IMR-90 (cell line): Measurements from ENCODE around the gene ADAMTS17. TPM values are rescaled to one million over a fixed set of nuclear protein-coding genes. Genes with fewer than 3 reads are reported as not detected.

Experiments used
- ATAC-seq: fragments of 200-7000 bp; cut with Tn5 transposase; 2 replicates; pipeline ENCODE4 v1.9.1; 2020; ENCODE audit warnings: low read depth, mild to moderate bottlenecking, moderate library complexity
- BruUV-seq: library from RNA; stranded (reverse); fragments of 400-500 nt; replicated peaks from 2 replicates; lab custom pipeline; 2021; lab: Mats Ljungman, UMichigan
- CTCF ChIA-PET: fragments of 300-600 bp; formaldehyde crosslinking; extraction: SDS; loops from one replicate; lab custom pipeline; 2021; ENCODE audit warnings: antibody characterized with exemption; lab: Yijun Ruan, JAX
- POLR2A ChIA-PET: fragments of 300-600 bp; sonication (Branson Sonifier 250); formaldehyde crosslinking; loops from one replicate; lab custom pipeline; 2022; ENCODE audit warnings: antibody characterized with exemption; ENCODE audit not compliant: unreplicated experiment; lab: Charles Lee
- DNase-seq: peaks from one replicate; pipeline ENCODE4 v3.0.0; 2013
- H2AFZ ChIP-seq: replicated peaks from 2 replicates; pipeline ENCODE3; 2013; ENCODE audit warnings: low read length, mild to moderate bottlenecking; ENCODE audit not compliant: poor library complexity
- H2AK5ac ChIP-seq: 2 replicates; pipeline ENCODE4 v1.6.1; 2013; ENCODE audit warnings: low read depth, low read length, inconsistent platforms
- H2AK9ac ChIP-seq: replicated peaks from 2 replicates; pipeline ENCODE3; 2013; ENCODE audit warnings: mild to moderate bottlenecking, low read depth, low read length, moderate library complexity; ENCODE audit not compliant: poor library complexity
- H2BK120ac ChIP-seq: 2 replicates; pipeline ENCODE4 v1.6.1; 2013; ENCODE audit warnings: low read depth, low read length, inconsistent platforms
- H2BK15ac ChIP-seq: 3 replicates; pipeline ENCODE4 v1.6.1; 2013; ENCODE audit warnings: low read depth, low read length, inconsistent platforms
- H2BK20ac ChIP-seq: 2 replicates; pipeline ENCODE4 v1.6.1; 2013; ENCODE audit warnings: low read depth, mild to moderate bottlenecking, inconsistent platforms, low read length, moderate library complexity
- H2BK5ac ChIP-seq: 2 replicates; pipeline ENCODE4 v1.6.1; 2013; ENCODE audit warnings: mild to moderate bottlenecking, low read depth, low read length, inconsistent platforms; ENCODE audit not compliant: poor library complexity, severe bottlenecking
- H3K14ac ChIP-seq: replicated peaks from 2 replicates; pipeline ENCODE4 v1.6.1; 2013; ENCODE audit warnings: low read depth, low read length, inconsistent platforms
- H3K18ac ChIP-seq: 2 replicates; pipeline ENCODE4 v1.6.1; 2013; ENCODE audit warnings: low read depth, low read length, control low read depth
- H3K23ac ChIP-seq: 2 replicates; pipeline ENCODE4 v1.6.1; 2013; ENCODE audit warnings: low read depth, low read length, inconsistent platforms
- H3K27ac ChIP-seq: 2 replicates; pipeline ENCODE4 v1.5.1; 2013; ENCODE audit warnings: mild to moderate bottlenecking, control low read depth, low read length; ENCODE audit not compliant: insufficient read depth
- H3K27me3 ChIP-seq: 2 replicates; pipeline ENCODE4 v1.6.1; 2013; ENCODE audit warnings: low read length; ENCODE audit not compliant: control insufficient read depth, insufficient read depth
- H3K36me3 ChIP-seq: 2 replicates; pipeline ENCODE4 v1.6.1; 2013; ENCODE audit warnings: low read length, mixed read lengths; ENCODE audit not compliant: control insufficient read depth, insufficient read depth
- H3K4ac ChIP-seq: 2 replicates; pipeline ENCODE4 v1.6.1; 2013; ENCODE audit warnings: low read depth, low read length, inconsistent platforms
- H3K4me1 ChIP-seq: 2 replicates; pipeline ENCODE4 v1.6.1; 2013; ENCODE audit warnings: low read length, mixed read lengths; ENCODE audit not compliant: control insufficient read depth, insufficient read depth
- H3K4me2 ChIP-seq: 2 replicates; pipeline ENCODE4 v1.6.1; 2013; ENCODE audit warnings: low read depth, mild to moderate bottlenecking, control low read depth, low read length, moderate library complexity
- H3K4me3 ChIP-seq: 2 replicates; pipeline ENCODE4 v1.5.1; 2013; ENCODE audit warnings: low read depth, mild to moderate bottlenecking, control low read depth, low read length, moderate library complexity; ENCODE audit not compliant: insufficient read depth
- H3K56ac ChIP-seq: 2 replicates; pipeline ENCODE4 v1.6.1; 2013; ENCODE audit warnings: low read length, inconsistent platforms; ENCODE audit not compliant: insufficient read depth; ENCODE audit errors: extremely low read depth
- H3K79me1 ChIP-seq, 2 experiments: 2 replicates each; pipeline ENCODE4 v1.6.1; 2013; ENCODE audit warnings: low read length in 2 of 2, inconsistent platforms in 1 of 2, low read depth in 1 of 2
- H3K9ac ChIP-seq: 2 replicates; pipeline ENCODE4 v1.6.1; 2013; ENCODE audit warnings: low read depth, low read length, control low read depth
- H3K9me1 ChIP-seq: 2 replicates; pipeline ENCODE4 v1.6.1; 2013; ENCODE audit warnings: low read length, inconsistent platforms; ENCODE audit not compliant: insufficient read depth
- H3K9me3 ChIP-seq: 2 replicates; pipeline ENCODE4 v1.6.1; 2013; ENCODE audit warnings: low read length; ENCODE audit not compliant: control insufficient read depth, insufficient read depth
- H4K20me1 ChIP-seq: 2 replicates; pipeline ENCODE4 v1.6.1; 2013; ENCODE audit warnings: low read length, inconsistent platforms; ENCODE audit not compliant: insufficient read depth
- H4K5ac ChIP-seq: 2 replicates; pipeline ENCODE4 v1.6.1; 2013; ENCODE audit warnings: mild to moderate bottlenecking, low read depth, low read length, control low read depth
- H4K8ac ChIP-seq, 2 experiments: 2 replicates each; pipeline ENCODE4 v1.6.1; 2013; ENCODE audit warnings: low read depth in 2 of 2, low read length in 2 of 2, control low read depth in 1 of 2, inconsistent platforms in 1 of 2
- H4K91ac ChIP-seq: 2 replicates; pipeline ENCODE4 v1.6.1; 2013; ENCODE audit warnings: low read depth, low read length, inconsistent platforms; ENCODE audit not compliant: insufficient read depth
- FOS ChIP-seq: fragments of 150-350 bp; IDR thresholded peaks from 2 replicates; pipeline ENCODE4 v1.6.1; 2016; ENCODE audit warnings: low read depth, low read length
- WGBS, 2 experiments: methylation state at CpG; one replicate each; pipeline versions ENCODE4 v1.1.5 to v1.1.7; 2013; ENCODE audit warnings: missing lambda C conversion rate in 2 of 2; ENCODE audit not compliant: insufficient read length in 1 of 2; ENCODE audit errors: extremely low coverage in 2 of 2; 5-methylcytosine and 5-hydroxymethylcytosine counted together
- dilution Hi-C: fragments of 300-500 bp; cut with HindIII; formaldehyde crosslinking; loops from one replicate; pipeline ENCODE4 v1.14.3; 2018; ENCODE audit warnings: low sequenced_read_pairs; ENCODE audit not compliant: unreplicated experiment
- in situ Hi-C: fragments of 300-500 bp; cut with MboI; formaldehyde crosslinking; loops from 3 replicates; pipeline ENCODE4 v1.14.3; 2019; ENCODE audit warnings: low sequenced_read_pairs, inconsistent platforms, mixed read lengths
- intact Hi-C: fragments of 100-400 bp; cut with micrococcal nuclease; formaldehyde crosslinking; loops from 2 replicates; pipeline ENCODE4 v1.10.0; 2022
- polyA plus RNA-seq, 3 experiments: library from polyadenylated mRNA; depleted of rRNA; stranded (reverse); fragments of >200 nt; gene quantifications; 2 replicates each; pipeline ENCODE4 v1.2.3, GENCODE V29; 2012; ENCODE audit warnings: low replicate concordance in 1 of 3
- total RNA-seq: library from RNA; depleted of rRNA; stranded (reverse); fragments of >200 nt; gene quantifications from 2 replicates; pipeline ENCODE4 v1.2.3, GENCODE V29; 2012

Gene ADAMTS17
- total and polyA plus RNA-seq, 2 of the 4 experiments (the other 2 are of a cell fraction) = 0.03 TPM; not detected in 1

DNA sequence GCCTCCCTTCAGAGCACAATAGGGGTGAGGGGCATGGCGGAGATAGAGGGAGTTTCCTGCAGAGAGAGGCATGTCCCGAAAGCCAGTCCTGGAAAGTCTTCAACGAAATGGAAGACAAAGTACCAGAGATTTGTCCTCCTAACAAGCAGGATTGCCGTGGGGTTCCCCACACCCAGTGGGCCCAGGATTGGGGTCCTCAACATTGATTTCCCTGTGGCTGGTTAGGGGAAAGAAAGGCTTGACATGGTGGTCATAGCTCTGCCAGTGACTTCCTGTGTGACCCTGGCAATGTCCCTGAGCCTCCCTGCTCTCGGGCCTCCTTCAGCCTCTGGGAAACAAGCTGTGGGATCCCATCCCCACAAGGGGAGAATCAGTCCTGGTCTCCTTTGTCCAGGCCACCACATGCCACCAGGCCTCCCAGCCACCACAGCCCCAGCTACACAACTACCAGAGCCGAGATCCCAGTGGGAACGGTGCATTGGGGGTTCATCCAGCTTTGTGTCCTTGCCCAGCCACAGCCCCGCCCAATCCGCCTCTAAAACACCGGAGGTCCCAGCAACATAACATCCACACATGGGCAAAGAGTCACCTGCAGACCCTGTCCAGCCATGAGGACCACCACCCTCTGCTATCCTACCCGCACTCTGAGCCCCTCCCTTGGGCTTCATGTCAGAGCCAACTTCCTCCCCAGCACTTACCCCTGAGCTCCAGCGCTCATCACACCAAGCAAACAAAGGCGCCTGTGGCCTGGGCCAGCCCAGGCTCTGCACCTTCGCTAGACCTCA is 63.0 kb downstream of the ADAMTS17 start:
- dilution Hi-C loops (no loop called here), in situ Hi-C loops (no loop called here), intact Hi-C loops (no loop called here)
- Histone ChIP-seq H3K18ac (no peak overlapping the region), H3K4ac (no peak overlapping the region), H2BK120ac (no peak overlapping the region), H2BK15ac (no peak overlapping the region), H2AFZ (no peak overlapping the region), H3K4me1 (no peaks in the 10 kb centered on the region), H2AK9ac (no peak overlapping the region), H3K36me3 (no peaks in the 10 kb centered on the region), H4K91ac (no peak overlapping the region), H3K9me3 (peaks cover 34% of the 10 kb centered on the region), H2BK5ac (no peak overlapping the region), H3K23ac (no peak overlapping the region), H3K9ac (no peak overlapping the region), H4K8ac (no peak overlapping the region), H3K4me2 (no peak overlapping the region), H3K9me1 (no peaks in the 10 kb centered on the region), H3K27me3 (no peaks in the 10 kb centered on the region), H4K20me1 (no peaks in the 10 kb centered on the region), H4K5ac (no peak overlapping the region), H3K56ac (no peak overlapping the region), H3K79me1 (no peaks in the 10 kb centered on the region), H2AK5ac (no peak overlapping the region), H2BK20ac (no peak overlapping the region), H3K4me3 (no peak overlapping the region), H3K27ac (no peak overlapping the region), H3K14ac (no peak overlapping the region)
- ATAC-seq (no peak), DNase-seq (no peak)
- BruUV-seq = no TSS peak
- ChIA-PET CTCF (no interaction called here), POLR2A (no interaction called here)
- 33% methylated on average over 4 of the region's 14 CpGs; no CpG with 5 or more reads in 1 of the 2 experiments for WGBS, 2 experiments
- TF ChIP-seq FOS = no peak
